H1 (cell line): ENCODE data around the gene LDLRAD4. TPM values are rescaled to one million over a fixed set of nuclear protein-coding genes. Genes with fewer than 3 reads are reported as not detected.

Experiments used
- GTF2F1 ChIP-seq: IDR thresholded peaks from 2 replicates; pipeline ENCODE4 v1.6.1; 2012; ENCODE audit warnings: low read depth, low read length, improper control_type of control experiment, borderline replicate concordance
- KDM4A ChIP-seq: IDR thresholded peaks from one replicate; pipeline ENCODE4 v1.7.1; 2012; ENCODE audit warnings: low read depth, mild to moderate bottlenecking, moderate library complexity, low read length, inconsistent platforms; ENCODE audit not compliant: severe bottlenecking
- RBBP5 ChIP-seq: IDR thresholded peaks from 2 replicates; pipeline ENCODE4 v1.7.1; 2012; ENCODE audit warnings: low read depth, mild to moderate bottlenecking, inconsistent platforms, low read length, moderate library complexity, borderline replicate concordance
- SIRT6 ChIP-seq: IDR thresholded peaks from one replicate; pipeline ENCODE4 v1.7.1; 2012; ENCODE audit warnings: low read length, inconsistent platforms
- SRF ChIP-seq: IDR thresholded peaks from 2 replicates; pipeline ENCODE4 v1.6.1; 2011; ENCODE audit warnings: mild to moderate bottlenecking, low read depth, low read length, moderate library complexity
- polyA plus RNA-seq, 7 experiments: library from polyadenylated mRNA; depleted of rRNA in 3 of 7; stranded (reverse) in 5 of 7; unstranded in 2 of 7; fragments of >200 nt in 5 of 7; fragments of 200-250 nt in 2 of 7; gene quantifications; 1 replicate in 5 of 7; 2 replicates in 1 of 7; 4 replicates in 1 of 7; pipeline versions ENCODE4 v1.2.1 to v1.2.3, GENCODE V29; 2011 to 2013; ENCODE audit warnings: missing spikeins in 2 of 7, mixed read lengths in 2 of 7
- total RNA-seq: library from RNA; stranded (reverse); fragmentation: NEBNext Ultra II Directional; extraction: Animal tissue kit (Norgen Biotek cat#: 25700); gene quantifications from 2 replicates; pipeline ENCODE4 v1.2.1, GENCODE V29; 2021

The LDLRAD4 gene
- total and polyA plus RNA-seq, 2 of the 8 experiments (the other 6 are each of a cell fraction or from before 2014, with no cell fraction given), result 0.77 to 1.4 TPM

DNA sequence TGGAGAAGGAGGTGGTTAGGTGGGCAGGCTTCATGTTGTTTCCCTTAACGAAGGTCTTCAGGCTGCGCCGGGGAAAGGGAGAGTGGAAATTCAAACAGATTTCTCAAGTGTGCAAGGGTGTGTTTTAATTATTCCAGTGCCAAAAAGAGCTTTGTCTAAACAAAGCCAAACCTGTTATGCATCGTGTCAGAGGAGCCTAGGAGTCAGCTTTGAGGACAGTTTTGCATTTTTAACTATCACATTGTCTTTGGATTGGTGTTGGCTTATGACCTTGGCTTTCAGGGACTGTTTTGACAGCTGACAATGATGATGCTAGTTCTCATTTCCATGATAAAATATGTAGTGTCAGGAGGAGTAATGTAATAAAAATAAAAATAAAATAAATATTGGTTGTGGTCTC, 144.8 kb downstream of the LDLRAD4 start (continued):
- no peak for TF ChIP-seq SIRT6
- no peak for TF ChIP-seq GTF2F1
- no peak for TF ChIP-seq RBBP5
- TF ChIP-seq KDM4A, result no peak
- no peak for TF ChIP-seq SRF
